ENCODE measurements around the gene VPS13D.

DNA sequence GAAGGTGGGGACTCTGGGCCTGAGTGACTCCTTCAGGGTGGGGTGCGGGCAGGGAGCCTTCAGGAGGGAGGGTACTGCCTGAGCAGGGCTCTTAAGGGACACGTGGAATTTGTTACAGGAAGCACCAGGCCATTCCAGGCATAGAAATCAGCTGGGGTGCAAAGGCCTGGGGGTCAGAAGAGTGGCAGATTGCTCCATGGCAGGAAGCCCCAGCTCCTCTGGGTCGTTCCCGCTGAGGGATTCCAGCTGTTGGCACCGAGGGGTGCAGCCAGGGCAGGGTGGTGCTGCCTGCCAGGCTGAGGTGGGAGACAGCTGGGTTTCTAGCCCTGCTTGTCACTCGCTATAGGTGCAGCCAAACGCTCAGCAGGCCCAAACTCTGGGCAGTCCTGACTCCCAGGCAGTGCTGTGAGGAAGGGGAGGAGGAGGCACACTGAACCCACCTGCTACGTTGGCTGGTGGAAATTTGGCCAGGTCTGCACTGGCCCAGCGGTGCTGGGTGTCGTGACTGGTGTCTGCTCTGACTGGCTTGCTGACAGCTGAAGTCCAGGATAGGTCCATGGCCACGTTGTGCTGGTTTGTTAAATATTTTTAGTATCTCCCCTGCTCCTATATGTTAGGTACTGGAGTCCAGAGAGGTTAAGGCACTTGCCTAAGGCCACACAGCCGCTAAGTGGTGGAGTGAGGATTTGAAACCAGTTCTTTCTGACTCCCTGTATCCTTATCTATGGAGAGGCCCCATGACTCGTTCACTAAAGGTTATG is 43.7 kb upstream of the VPS13D start:
- TF ChIP-seq, protein P1, sequence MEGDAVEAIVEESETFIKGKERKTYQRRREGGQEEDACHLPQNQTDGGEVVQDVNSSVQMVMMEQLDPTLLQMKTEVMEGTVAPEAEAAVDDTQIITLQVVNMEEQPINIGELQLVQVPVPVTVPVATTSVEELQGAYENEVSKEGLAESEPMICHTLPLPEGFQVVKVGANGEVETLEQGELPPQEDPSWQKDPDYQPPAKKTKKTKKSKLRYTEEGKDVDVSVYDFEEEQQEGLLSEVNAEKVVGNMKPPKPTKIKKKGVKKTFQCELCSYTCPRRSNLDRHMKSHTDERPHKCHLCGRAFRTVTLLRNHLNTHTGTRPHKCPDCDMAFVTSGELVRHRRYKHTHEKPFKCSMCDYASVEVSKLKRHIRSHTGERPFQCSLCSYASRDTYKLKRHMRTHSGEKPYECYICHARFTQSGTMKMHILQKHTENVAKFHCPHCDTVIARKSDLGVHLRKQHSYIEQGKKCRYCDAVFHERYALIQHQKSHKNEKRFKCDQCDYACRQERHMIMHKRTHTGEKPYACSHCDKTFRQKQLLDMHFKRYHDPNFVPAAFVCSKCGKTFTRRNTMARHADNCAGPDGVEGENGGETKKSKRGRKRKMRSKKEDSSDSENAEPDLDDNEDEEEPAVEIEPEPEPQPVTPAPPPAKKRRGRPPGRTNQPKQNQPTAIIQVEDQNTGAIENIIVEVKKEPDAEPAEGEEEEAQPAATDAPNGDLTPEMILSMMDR (IDR thresholded peaks at IDR 0.05) = no peak
- TF ChIP-seq POLR2A (IDR thresholded peaks at IDR 0.05) = no peak

All from right lobe of liver (tissue), 4 donors.